ENCODE measurements around the gene TNNI3K.
A peak's percentile ranks its signal among the peaks of the same experiment; 100 is the strongest.
"Not testable (repeated sequence)": the region's sequence is repeated elsewhere in the genome, so short reads cannot be mapped to it uniquely, and the experiment has no call there.

TNNI3K gene, protein sequence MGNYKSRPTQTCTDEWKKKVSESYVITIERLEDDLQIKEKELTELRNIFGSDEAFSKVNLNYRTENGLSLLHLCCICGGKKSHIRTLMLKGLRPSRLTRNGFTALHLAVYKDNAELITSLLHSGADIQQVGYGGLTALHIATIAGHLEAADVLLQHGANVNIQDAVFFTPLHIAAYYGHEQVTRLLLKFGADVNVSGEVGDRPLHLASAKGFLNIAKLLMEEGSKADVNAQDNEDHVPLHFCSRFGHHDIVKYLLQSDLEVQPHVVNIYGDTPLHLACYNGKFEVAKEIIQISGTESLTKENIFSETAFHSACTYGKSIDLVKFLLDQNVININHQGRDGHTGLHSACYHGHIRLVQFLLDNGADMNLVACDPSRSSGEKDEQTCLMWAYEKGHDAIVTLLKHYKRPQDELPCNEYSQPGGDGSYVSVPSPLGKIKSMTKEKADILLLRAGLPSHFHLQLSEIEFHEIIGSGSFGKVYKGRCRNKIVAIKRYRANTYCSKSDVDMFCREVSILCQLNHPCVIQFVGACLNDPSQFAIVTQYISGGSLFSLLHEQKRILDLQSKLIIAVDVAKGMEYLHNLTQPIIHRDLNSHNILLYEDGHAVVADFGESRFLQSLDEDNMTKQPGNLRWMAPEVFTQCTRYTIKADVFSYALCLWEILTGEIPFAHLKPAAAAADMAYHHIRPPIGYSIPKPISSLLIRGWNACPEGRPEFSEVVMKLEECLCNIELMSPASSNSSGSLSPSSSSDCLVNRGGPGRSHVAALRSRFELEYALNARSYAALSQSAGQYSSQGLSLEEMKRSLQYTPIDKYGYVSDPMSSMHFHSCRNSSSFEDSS

GRCh38 chr1:74235153-74235552, at the start of gene TNNI3K:
TNNI3K (plus strand) TSS chr1:74235387; CDS start chr1:74235452, 65 bp downstream.
- DNase-seq: no peak

- no peak for DNase-seq
Measured at GRCh38 chr1:74193908-74194307, 41.3 kb upstream of the TNNI3K start.

- DNase-seq: no peak
Measured at GRCh38 chr1:74195339-74195738, 39.8 kb upstream of the TNNI3K start.

DNA sequence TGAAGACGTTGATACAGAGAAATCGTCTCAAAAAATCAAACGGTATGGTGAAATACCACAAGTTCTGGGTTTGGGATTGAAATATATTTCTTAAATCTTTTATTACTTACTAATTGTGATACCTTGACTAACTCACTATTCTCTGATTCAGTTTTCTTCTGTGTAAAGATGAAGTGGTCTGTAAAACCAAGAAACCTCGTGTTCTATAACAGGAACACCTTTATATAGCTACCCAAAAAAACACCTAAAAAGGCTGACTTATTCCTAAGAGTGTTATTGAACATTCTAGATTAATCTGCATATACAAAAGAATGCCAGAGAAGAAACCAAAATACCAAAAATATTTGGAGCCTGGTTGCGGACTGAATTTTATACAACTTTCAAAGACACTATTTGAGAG, 37.9 kb upstream of the TNNI3K start:
- DNase-seq: no peak

DNA sequence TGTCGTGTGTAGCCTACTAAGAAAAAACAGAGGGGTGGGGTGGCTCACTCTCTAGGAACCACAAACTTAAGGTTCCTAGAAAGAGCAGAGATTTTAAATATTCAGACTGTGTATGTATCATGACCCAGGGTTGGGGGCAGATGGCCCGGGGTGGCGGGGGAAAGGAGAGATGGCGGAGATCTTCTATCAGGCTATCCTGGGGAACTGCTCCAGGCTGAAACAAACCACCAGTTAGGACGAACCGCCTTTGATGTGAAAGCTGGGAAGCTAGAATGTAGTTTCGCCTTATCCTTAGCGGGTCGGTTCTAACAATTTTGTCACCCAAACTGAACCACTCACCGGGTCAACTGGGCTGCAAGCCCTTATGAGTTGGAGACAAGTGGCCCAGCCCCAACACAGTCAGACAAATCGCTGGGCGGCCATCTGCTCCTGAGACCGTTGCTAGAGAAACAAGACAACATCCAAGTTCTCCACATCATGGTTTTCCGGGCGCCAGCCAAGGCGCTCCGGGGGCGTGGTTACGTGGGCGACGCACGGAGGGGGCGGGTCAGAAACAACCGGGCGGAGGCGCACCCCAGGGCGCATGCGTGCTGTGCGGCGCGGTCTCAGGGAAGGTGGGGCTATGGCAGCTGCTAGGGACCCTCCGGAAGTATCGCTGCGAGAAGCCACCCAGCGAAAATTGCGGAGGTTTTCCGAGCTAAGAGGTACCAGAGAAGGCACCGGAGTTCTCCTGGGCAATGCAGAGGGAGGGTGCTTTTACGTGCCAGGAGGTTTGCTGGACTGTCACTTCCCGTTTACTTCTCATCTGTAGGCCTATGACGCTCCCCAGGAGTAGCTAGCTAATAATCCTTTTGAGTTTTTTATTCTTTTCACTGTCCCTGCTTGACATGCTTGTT, 37.3 kb upstream of the TNNI3K start, which contains the start of the genes FPGT and LRRIQ3:
FPGT (plus strand) TSS at position 586 of the 896 bp plus-strand sequence; CDS start at position 623, 37 bp downstream.
LRRIQ3 (minus strand) TSS at position 520 of the 896 bp plus-strand sequence. CDS start 14,492 bp downstream, outside the sequence.
- peak; percentile 96 for DNase-seq

GRCh38 chr1:74199504-74199903, 35.7 kb upstream of the TNNI3K start:
- DNase-seq: no peak

DNA sequence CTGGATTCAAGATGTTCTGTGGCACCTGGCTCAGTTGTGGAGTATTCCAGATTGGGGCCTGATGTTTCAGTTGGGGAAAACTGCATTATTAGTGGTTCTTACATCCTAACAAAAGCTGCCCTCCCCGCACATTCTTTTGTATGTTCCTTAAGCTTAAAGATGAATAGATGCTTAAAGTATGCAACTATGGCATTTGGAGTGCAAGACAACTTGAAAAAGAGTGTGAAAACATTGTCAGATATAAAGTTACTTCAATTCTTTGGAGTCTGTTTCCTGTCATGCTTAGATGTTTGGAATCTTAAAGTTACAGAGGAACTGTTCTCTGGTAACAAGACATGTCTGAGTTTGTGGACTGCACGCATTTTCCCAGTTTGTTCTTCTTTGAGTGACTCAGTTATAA, 29.9 kb upstream of the TNNI3K start:
- no peak for DNase-seq

DNA sequence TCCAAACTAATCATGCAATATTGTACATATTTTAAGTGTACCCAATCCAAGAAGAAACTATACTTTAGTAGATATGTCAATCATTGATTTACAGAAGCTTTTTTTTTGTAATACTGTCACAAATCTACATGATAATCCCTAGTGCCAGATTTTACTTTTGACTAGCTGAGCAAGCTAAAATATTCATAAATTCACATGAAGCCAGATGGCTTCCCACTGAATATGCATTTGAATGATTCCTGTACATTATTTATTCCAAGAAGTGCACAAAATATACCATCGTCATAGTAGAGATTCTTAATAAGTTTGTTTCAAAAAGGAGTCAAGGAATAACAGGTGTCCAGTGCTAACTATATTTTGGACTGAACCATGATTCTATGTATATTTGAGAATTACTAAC, 20.0 kb upstream of the TNNI3K start:
- DNase-seq: no peak

- DNase-seq: no peak
Measured at GRCh38 chr1:74222701-74223100, 12.5 kb upstream of the TNNI3K start.

DNA sequence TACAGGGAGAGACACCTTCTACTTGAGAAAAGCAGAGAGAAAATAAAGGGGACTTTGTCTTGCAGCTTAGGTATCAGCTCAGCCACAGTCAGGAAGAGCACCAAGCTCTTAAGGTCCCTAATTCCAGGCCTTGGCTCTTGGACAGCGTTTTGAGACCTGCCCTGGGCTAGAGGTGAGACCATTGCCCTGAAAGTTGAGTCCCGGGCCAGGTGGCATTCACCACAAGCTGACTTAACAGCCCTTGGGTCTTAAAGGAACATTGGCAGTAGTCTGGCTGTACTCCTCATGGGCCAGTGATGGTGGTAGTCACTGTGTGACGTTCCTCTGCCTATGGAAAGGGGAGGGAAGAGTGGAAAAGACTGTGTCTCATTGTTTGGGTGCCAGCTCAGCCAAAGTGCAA, 11.7 kb upstream of the TNNI3K start:
- no peak for DNase-seq

- DNase-seq: no peak
Measured at GRCh38 chr1:74236440-74236839, 1.3 kb downstream of the TNNI3K start.

DNA sequence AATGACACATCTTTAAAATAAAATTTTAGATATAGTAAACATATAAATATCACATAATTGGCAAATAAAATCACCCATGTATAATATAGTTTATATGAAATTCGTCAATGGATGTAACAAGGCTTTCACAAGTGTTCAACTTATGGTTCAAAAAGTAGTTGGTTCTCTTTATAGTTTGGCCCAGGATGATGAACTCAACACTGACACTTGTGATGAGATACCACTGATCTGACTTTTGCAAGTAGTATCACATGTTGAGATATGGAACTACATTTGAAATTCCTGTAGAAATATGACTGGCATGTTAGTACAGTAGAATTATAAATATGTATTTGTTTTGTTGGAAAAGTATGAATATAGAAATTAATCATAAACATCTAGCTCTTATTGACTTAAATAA, 1.8 kb downstream of the TNNI3K start:
- DNase-seq: no peak

GRCh38 chr1:74237787-74238186, 2.6 kb downstream of the TNNI3K start:
- no peak for DNase-seq

DNA sequence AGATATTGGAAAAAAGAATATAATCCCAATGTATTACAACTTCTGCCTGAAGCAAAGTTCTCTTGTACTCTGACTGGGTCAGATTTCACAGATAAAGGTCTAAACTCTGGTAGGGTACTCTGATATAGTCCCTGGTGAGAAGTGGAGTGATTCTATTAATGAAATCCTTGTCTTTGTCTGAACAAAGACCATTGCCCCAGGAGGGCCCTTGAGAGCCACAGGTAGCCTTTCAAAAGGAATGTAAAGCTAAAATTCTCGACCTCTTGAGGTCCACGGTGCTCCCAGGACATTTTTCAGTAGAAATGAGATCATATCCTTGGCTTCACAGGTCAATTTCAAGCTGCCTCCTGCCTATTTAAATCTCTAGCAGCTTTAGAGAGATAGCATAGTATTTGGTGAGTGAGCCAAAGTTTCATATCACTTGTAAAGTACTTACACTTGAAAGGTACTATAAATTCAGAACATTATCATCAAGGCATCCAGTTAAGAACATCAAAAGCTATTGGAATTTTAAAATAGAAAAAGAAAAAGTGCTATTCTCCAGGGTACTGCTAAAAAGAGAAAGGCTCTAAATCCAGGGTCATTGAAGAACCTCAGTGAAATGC, 10.1 kb downstream of the TNNI3K start:
- DNase-seq: no peak

DNA sequence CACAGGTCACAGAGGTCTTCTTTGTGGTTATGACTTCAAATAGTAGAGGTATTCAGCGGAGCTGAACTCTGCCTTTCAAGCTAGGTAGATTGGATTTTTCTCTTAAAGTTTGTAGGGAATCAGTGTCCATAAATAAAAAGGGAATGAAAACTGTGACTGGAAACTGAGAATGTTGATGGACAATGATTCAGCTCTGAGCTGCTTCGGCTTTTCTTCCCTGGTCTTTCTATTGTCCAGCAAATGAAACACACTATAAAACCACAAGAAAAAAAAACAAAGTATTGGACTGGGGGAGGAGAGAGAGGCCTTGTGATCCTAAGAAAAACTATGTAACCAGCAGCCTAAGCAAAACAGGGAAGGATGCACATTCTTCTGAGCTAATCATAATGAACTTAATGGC, 11.1 kb downstream of the TNNI3K start:
- DNase-seq: no peak

GRCh38 chr1:74247881-74248528, 12.8 kb downstream of the TNNI3K start:
- DNase-seq: no peak

GRCh38 chr1:74253243-74253824, 18.1 kb downstream of the TNNI3K start:
- not testable (repeated sequence) for DNase-seq

GRCh38 chr1:74266001-74266400, 30.8 kb downstream of the TNNI3K start:
- no peak for DNase-seq

GRCh38 chr1:74271503-74271902, 36.3 kb downstream of the TNNI3K start:
- no peak for DNase-seq

DNA sequence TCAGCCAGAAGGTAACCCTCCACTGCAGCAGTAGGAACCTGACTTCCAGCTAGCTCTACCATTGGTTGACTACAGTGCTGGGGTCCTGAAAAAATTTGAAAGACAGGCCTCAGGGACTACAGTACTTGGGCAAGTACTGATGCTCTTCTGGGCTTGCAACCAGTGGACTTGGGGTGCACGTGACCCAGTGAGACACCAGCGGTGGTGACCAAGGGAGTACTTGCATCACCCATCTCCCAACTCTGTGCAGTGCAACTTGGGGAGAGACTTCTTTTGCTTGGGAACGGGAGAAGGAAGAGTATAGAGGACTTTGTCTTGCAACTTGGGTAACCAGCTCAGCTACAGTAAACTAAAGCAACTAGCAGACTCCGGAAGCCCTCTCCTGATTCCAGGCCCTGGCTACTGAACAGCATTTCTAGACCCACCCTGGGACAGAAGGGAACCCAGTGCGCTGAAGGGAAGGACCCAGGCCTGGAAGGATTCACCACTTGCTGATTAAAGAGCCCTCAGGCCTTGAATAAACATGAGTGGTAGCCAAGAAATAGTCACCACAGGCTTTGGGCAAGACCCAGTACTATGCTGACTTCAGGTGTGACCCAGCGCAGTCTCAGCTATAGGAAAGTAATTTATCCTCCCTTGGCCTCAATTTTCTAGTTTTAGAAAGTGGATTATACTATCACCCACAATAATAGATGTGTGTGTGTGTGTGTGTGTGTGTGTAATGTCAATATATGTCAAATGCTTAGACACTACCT, 45.6 kb downstream of the TNNI3K start:
- DNase-seq: no peak

- no peak for DNase-seq
Measured at GRCh38 chr1:74286414-74286813, 51.2 kb downstream of the TNNI3K start.

Data from NCI-H774 (cell line).